ENCODE data around the gene STAT1.

The STAT1 gene

DNA sequence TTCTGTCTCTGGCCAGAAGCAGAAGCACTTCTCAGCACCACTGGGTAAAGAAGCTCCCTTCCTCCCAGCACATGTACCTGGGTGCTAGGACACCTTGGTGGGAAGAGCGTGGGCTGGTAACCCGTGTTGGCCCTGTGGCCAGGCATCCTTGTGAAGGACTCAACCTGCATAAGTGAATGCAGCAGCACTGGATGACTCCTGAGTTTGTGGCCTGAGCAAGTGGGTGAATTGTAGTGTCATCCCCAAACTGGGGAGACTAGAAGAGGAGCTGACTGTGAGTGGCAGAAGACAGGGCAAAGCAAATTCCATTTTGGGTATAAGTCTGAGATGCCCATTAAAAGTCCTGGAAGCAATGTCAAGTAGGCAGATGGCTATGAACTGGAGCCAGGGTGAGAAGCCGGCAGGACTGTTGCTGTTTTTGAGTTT, 63.4 kb downstream of the STAT1 start:
- POLR2A ChIA-PET: no interaction called here

DNA sequence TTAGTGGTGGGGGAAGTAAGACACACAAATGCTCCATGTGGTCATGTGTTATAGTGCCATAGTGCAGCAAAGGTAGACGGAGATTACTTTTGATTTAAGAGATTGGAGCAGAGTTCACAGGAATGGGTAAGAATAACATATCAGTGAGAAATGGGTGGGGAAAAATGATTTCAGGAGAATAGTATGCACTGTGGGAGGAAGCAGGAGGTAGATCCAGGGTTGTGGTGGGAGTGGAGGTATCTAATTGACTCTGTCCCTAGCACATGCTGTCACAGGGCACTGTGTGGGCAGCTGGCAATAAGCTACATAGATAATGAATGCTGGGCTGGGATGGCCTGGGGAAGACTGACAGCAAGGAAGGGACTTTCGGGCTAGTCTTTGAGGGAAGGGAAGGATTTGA, 65.3 kb downstream of the STAT1 start:
- ChIA-PET POLR2A (interaction anchor here (1.9 to 3.5 kb wide), 2 partner anchors 31 to 68 kb away, joined by 9 to 18 read pairs; partner anchors contain the start of gene GLS), CTCF (interaction anchor here (0.5 to 2.9 kb wide), 5 partner anchors 14 to 157 kb away, joined by 3 to 11 read pairs (median 4); no protein-coding TSS in a partner anchor)
- Histone ChIP-seq H3K4me3 (ENCODE audit: low read depth, low read length) (no peak overlapping the region), H3K4me1 (ENCODE audit: control insufficient read depth, insufficient read depth, low read length) (peaks cover 6% of the 10 kb centered on the region), H3K9me3 (ENCODE audit: control insufficient read depth, insufficient read depth, low read depth, low read length) (no peaks in the 10 kb centered on the region), H3K27ac (ENCODE audit: extremely low read depth, low read depth, low read length) (no peak overlapping the region), H3K36me3 (ENCODE audit: control insufficient read depth in 2 of 2, insufficient read depth in 1 of 2, low read length in 2 of 2) (no peaks in the 10 kb centered on the region)
- TF ChIP-seq EGR2 (tag by site-specific recombination; IDR thresholded peaks at IDR 0.05; ENCODE audit: low read depth) (peak; percentile 96), ZFHX2 (tag by site-specific recombination; conservative IDR thresholded peaks at IDR 0.05) (peak; percentile 97), GLIS1 (tag by site-specific recombination; IDR thresholded peaks at IDR 0.05) (0 out of 2 replicates have a peak, but pooled peaks have one; percentile 7), ZNF335 (tag by site-specific recombination; conservative IDR thresholded peaks at IDR 0.05) (no peak)

More for the DNA sequence above, 63.4 kb downstream of the STAT1 start:
- CTCF ChIA-PET: interaction anchor here (1.2 kb wide), 2 partner anchors 38 to 90 kb away, joined by 3 to 6 read pairs; no protein-coding TSS in a partner anchor
- TF ChIP-seq BCL11A (tag by site-specific recombination; IDR thresholded peaks at IDR 0.05; ENCODE audit: low read depth): no peak
- TF ChIP-seq ZNF529 (tag by site-specific recombination; IDR thresholded peaks at IDR 0.05; ENCODE audit: insufficient replicate concordance): no peak
- no peak for TF ChIP-seq YY2 (tag by site-specific recombination; IDR thresholded peaks at IDR 0.05)
- TF ChIP-seq ZNF223 (tag by site-specific recombination; IDR thresholded peaks at IDR 0.05): no peak
- TF ChIP-seq ZNF335 (tag by site-specific recombination; conservative IDR thresholded peaks at IDR 0.05): no peak
- TF ChIP-seq ZNF791 (tag by site-specific recombination; IDR thresholded peaks at IDR 0.05): no peak
- no peak for TF ChIP-seq ZFP3 (tag by site-specific recombination; IDR thresholded peaks at IDR 0.05; ENCODE audit: low read depth)
- TF ChIP-seq, protein P1, sequence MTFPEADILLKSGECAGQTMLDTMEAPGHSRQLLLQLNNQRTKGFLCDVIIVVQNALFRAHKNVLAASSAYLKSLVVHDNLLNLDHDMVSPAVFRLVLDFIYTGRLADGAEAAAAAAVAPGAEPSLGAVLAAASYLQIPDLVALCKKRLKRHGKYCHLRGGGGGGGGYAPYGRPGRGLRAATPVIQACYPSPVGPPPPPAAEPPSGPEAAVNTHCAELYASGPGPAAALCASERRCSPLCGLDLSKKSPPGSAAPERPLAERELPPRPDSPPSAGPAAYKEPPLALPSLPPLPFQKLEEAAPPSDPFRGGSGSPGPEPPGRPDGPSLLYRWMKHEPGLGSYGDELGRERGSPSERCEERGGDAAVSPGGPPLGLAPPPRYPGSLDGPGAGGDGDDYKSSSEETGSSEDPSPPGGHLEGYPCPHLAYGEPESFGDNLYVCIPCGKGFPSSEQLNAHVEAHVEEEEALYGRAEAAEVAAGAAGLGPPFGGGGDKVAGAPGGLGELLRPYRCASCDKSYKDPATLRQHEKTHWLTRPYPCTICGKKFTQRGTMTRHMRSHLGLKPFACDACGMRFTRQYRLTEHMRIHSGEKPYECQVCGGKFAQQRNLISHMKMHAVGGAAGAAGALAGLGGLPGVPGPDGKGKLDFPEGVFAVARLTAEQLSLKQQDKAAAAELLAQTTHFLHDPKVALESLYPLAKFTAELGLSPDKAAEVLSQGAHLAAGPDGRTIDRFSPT (tag by site-specific recombination; IDR thresholded peaks at IDR 0.05): no peak
- no peak for TF ChIP-seq ZFP41 (tag by site-specific recombination; IDR thresholded peaks at IDR 0.05; ENCODE audit: borderline replicate concordance)
- Histone ChIP-seq H3K4me3 (ENCODE audit: low read depth, low read length) (no peak overlapping the region), H3K9me3 (ENCODE audit: control insufficient read depth, insufficient read depth, low read depth, low read length) (no peaks in the 10 kb centered on the region), H3K4me1 (ENCODE audit: control insufficient read depth, insufficient read depth, low read length) (peaks cover 6% of the 10 kb centered on the region), H3K36me3 (ENCODE audit: control insufficient read depth in 2 of 2, insufficient read depth in 1 of 2, low read length in 2 of 2) (no peaks in the 10 kb centered on the region), H3K27ac (ENCODE audit: extremely low read depth, low read depth, low read length) (no peak overlapping the region)

DNA sequence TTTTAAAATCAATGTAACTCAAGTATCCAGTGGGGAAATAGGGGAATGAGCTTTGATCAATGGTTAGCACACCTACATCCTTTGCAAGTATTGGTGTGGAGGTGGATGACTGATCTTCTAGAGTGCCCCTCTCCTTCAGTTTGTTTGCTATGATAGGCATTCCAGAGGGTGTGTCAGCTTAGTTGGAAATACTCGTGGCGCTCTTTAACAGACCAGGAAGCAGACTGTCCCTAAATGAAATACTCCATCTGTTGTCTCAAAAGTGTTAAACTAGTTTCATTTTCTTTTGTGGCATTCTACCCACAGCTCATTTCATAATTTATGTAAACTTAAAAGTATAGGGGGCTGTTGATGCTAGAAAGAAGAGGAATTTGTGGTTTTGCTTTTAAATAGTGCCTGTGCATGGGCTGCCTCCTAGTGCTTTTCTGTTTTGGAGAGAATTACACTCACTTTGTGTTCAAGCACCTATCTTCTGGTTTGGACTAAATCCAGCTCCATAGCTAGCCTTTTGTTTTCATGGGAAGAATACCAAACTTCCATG, 66.2 kb downstream of the STAT1 start:
- ChIA-PET POLR2A (interaction anchor here (1.3 to 3.5 kb wide), 3 partner anchors 32 to 72 kb away, joined by 3 to 18 read pairs (median 9); partner anchors contain the start of gene GLS), CTCF (interaction anchor here (0.5 to 2.9 kb wide), 11 partner anchors 8 to 166 kb away, joined by 3 to 11 read pairs (median 4); no protein-coding TSS in a partner anchor)
- H3K4me1 ChIP-seq (ENCODE audit: control insufficient read depth, insufficient read depth, low read length): peaks cover 6% of the 10 kb centered on the region
- no peak for TF ChIP-seq ZNF624 (tag by site-specific recombination; IDR thresholded peaks at IDR 0.05)
- TF ChIP-seq KLF10 (tag by site-specific recombination; IDR thresholded peaks at IDR 0.05): 0 out of 2 replicates have a peak, but pooled peaks have one; percentile 39
- no peak for TF ChIP-seq BCL11A (tag by site-specific recombination; IDR thresholded peaks at IDR 0.05; ENCODE audit: low read depth)
- peak; percentile 37; the same call in 1 of the 2 replicates for TF ChIP-seq EGR2 (tag by site-specific recombination; IDR thresholded peaks at IDR 0.05; ENCODE audit: low read depth)
- TF ChIP-seq ZBTB17 (tag by site-specific recombination; IDR thresholded peaks at IDR 0.05): peak; percentile 33; the same call in 1 of the 2 replicates
- TF ChIP-seq, protein P2, sequence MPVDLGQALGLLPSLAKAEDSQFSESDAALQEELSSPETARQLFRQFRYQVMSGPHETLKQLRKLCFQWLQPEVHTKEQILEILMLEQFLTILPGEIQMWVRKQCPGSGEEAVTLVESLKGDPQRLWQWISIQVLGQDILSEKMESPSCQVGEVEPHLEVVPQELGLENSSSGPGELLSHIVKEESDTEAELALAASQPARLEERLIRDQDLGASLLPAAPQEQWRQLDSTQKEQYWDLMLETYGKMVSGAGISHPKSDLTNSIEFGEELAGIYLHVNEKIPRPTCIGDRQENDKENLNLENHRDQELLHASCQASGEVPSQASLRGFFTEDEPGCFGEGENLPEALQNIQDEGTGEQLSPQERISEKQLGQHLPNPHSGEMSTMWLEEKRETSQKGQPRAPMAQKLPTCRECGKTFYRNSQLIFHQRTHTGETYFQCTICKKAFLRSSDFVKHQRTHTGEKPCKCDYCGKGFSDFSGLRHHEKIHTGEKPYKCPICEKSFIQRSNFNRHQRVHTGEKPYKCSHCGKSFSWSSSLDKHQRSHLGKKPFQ (tag by site-specific recombination; IDR thresholded peaks at IDR 0.05): no peak
- TF ChIP-seq ZFHX2 (tag by site-specific recombination; conservative IDR thresholded peaks at IDR 0.05): peak; percentile 62
- peak overlapping the region; percentile 29; the same call in 1 of the 2 replicates for H3K27ac ChIP-seq (ENCODE audit: extremely low read depth, low read depth, low read length)
- H3K9me3 ChIP-seq (ENCODE audit: control insufficient read depth, insufficient read depth, low read depth, low read length): no peaks in the 10 kb centered on the region
- peak overlapping the region; percentile 6; the same call in 1 of the 2 replicates for H3K4me3 ChIP-seq (ENCODE audit: low read depth, low read length)
- no peaks in the 10 kb centered on the region for H3K36me3 ChIP-seq (ENCODE audit: control insufficient read depth in 2 of 2, insufficient read depth in 1 of 2, low read length in 2 of 2)

All from HEK293 (cell line).